SK-N-SH treated with all-trans-retinoic acid at 6 μM for 48 hours (cell line): ENCODE results near the gene USP46.

Source experiments
- ARNTL ChIP-seq: fragments of 450-650 bp; formaldehyde crosslinking; IDR thresholded peaks from 2 replicates; pipeline ENCODE4 v1.5.0; 2020; ENCODE audit warnings: low read depth, mild to moderate bottlenecking, moderate library complexity, borderline replicate concordance
- BACH2 ChIP-seq: fragments of 250-450 bp; sonication (Bioruptor Pico); IDR thresholded peaks from 2 replicates; pipeline ENCODE4 v1.9.0; 2021; ENCODE audit warnings: mild to moderate bottlenecking, borderline replicate concordance
- ISL1 ChIP-seq: fragments of 250-450 bp; sonication (Bioruptor Pico); IDR thresholded peaks from 2 replicates; pipeline ENCODE4 v2.1.2; 2022; ENCODE audit warnings: mild to moderate bottlenecking, moderate library complexity
- OSR1 ChIP-seq: fragments of 250-450 bp; sonication (Bioruptor Pico); IDR thresholded peaks from 2 replicates; pipeline ENCODE4 v1.8.0; 2022; ENCODE audit warnings: moderate library complexity, mild to moderate bottlenecking, inconsistent platforms
- PPARA ChIP-seq: fragments of 250-450 bp; sonication (Bioruptor Pico); IDR thresholded peaks from 2 replicates; pipeline ENCODE4 v1.5.0; 2020; ENCODE audit warnings: mild to moderate bottlenecking, borderline replicate concordance
- RARB ChIP-seq: fragments of 250-450 bp; sonication (Bioruptor Pico); IDR thresholded peaks from 2 replicates; pipeline ENCODE4 v1.8.0; 2021; ENCODE audit warnings: mild to moderate bottlenecking, moderate library complexity
- SNAI2 ChIP-seq: fragments of 250-450 bp; sonication (Bioruptor Pico); IDR thresholded peaks from 2 replicates; pipeline ENCODE4 v1.5.0; 2020; ENCODE audit warnings: mild to moderate bottlenecking, moderate library complexity
- ZC3H10 ChIP-seq: fragments of 250-450 bp; sonication (Bioruptor Pico); IDR thresholded peaks from 2 replicates; pipeline ENCODE4 v1.5.1; 2021; ENCODE audit warnings: mild to moderate bottlenecking, moderate library complexity
- ZNF70 ChIP-seq: fragments of 450-650 bp; formaldehyde crosslinking; IDR thresholded peaks from 2 replicates; pipeline ENCODE4 v1.5.0; 2020; ENCODE audit warnings: mild to moderate bottlenecking, moderate library complexity
- TF ChIP-seq, protein P1 (sequence below): fragments of 250-450 bp; sonication (Bioruptor Pico); IDR thresholded peaks from 2 replicates; pipeline ENCODE4 v1.8.0; 2020; ENCODE audit warnings: mild to moderate bottlenecking, moderate library complexity, borderline replicate concordance

DNA sequence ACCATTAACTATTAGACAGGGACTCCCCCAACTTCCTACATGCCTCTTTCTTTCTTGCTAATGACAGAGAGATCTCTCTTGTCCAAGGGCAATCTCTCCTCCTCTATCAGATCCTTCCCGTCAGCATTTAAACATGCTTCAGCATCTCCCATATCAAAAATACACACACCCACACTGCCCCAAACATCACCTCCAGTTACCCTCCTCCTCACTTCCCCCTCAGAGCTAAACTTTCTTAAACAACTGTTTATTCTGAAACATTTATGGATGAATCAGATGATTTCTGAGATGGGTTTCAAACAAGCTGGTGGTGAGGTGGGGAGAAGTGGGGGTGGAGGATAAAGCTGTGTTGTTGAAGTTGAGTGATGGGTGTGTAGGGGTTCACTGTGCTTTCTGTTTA, 23.5 kb downstream of the USP46 start:
- no peak for TF ChIP-seq SNAI2 (CRISPR knock-in tag)
- no peak for TF ChIP-seq OSR1 (CRISPR knock-in tag)
- TF ChIP-seq RARB (CRISPR knock-in tag) = no peak
- TF ChIP-seq ZC3H10 = no peak
- TF ChIP-seq PPARA = no peak
- TF ChIP-seq, protein P1, sequence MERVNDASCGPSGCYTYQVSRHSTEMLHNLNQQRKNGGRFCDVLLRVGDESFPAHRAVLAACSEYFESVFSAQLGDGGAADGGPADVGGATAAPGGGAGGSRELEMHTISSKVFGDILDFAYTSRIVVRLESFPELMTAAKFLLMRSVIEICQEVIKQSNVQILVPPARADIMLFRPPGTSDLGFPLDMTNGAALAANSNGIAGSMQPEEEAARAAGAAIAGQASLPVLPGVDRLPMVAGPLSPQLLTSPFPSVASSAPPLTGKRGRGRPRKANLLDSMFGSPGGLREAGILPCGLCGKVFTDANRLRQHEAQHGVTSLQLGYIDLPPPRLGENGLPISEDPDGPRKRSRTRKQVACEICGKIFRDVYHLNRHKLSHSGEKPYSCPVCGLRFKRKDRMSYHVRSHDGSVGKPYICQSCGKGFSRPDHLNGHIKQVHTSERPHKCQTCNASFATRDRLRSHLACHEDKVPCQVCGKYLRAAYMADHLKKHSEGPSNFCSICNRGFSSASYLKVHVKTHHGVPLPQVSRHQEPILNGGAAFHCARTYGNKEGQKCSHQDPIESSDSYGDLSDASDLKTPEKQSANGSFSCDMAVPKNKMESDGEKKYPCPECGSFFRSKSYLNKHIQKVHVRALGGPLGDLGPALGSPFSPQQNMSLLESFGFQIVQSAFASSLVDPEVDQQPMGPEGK (CRISPR knock-in tag) = no peak
- no peak for TF ChIP-seq ARNTL (CRISPR knock-in tag)
- TF ChIP-seq ZNF70 (CRISPR knock-in tag) = no peak
- no peak for TF ChIP-seq BACH2 (CRISPR knock-in tag)
- no peak for TF ChIP-seq ISL1 (CRISPR knock-in tag)
